HG03378 (cell line): ENCODE data around the gene MAP10.

ENCODE experiments used
- ATAC-seq: cut with Tn5 transposase; IDR thresholded peaks from one replicate; pipeline ENCODE4 v1.9.1; 2021; ENCODE audit warnings: mild to moderate bottlenecking, moderate library complexity; ENCODE audit not compliant: unreplicated experiment

Gene MAP10

GRCh38 chr1:232797856-232798510, 7.2 kb upstream of the MAP10 start:
- ATAC-seq = no peak

GRCh38 chr1:232798920-232799319, 6.3 kb upstream of the MAP10 start:
- no peak for ATAC-seq

GRCh38 chr1:232806186-232806510, 932 bp downstream of the MAP10 start:
- ATAC-seq = no peak

GRCh38 chr1:232810856-232811255, 5.6 kb downstream of the MAP10 start:
- no peak for ATAC-seq

- no peak for ATAC-seq
Measured at GRCh38 chr1:232812560-232812959, 7.3 kb downstream of the MAP10 start.

GRCh38 chr1:232813097-232813496, 7.9 kb downstream of the MAP10 start:
- no peak for ATAC-seq

- ATAC-seq = no peak
Measured at GRCh38 chr1:232813760-232814159, 8.5 kb downstream of the MAP10 start.

GRCh38 chr1:232816324-232816723, 11.1 kb downstream of the MAP10 start:
- ATAC-seq = no peak

- ATAC-seq = no peak
Measured at GRCh38 chr1:232818040-232818439, 12.8 kb downstream of the MAP10 start.

GRCh38 chr1:232820431-232820830, 15.2 kb downstream of the MAP10 start:
- no peak for ATAC-seq

GRCh38 chr1:232822530-232822929, 17.3 kb downstream of the MAP10 start:
- ATAC-seq = no peak

GRCh38 chr1:232826318-232826717, 21.1 kb downstream of the MAP10 start:
- ATAC-seq = no peak

- no peak for ATAC-seq
Measured at GRCh38 chr1:232830661-232831060, 25.4 kb downstream of the MAP10 start.

- ATAC-seq = no peak
Measured at GRCh38 chr1:232831895-232832294, 26.7 kb downstream of the MAP10 start.

GRCh38 chr1:232834066-232834465, 28.9 kb downstream of the MAP10 start:
- no peak for ATAC-seq

GRCh38 chr1:232835166-232835565, 29.9 kb downstream of the MAP10 start:
- ATAC-seq = no peak

GRCh38 chr1:232837087-232837486, 31.9 kb downstream of the MAP10 start:
- no peak for ATAC-seq

GRCh38 chr1:232841823-232842565, 36.8 kb downstream of the MAP10 start:
- ATAC-seq = no peak

GRCh38 chr1:232844791-232845190, 39.6 kb downstream of the MAP10 start:
- no peak for ATAC-seq

GRCh38 chr1:232845406-232845955, 40.3 kb downstream of the MAP10 start:
- ATAC-seq = no peak

- ATAC-seq = no peak
Measured at GRCh38 chr1:232851532-232851931, 46.3 kb downstream of the MAP10 start.

- no peak for ATAC-seq
Measured at GRCh38 chr1:232853994-232854797, 49.0 kb downstream of the MAP10 start.
